Measurements from ENCODE around the gene CABYR. TPM values are rescaled to one million over a fixed set of nuclear protein-coding genes. Genes with fewer than 3 reads are reported as not detected.

CABYR gene
- polyA plus RNA-seq, 1 experiment, result 11.7 TPM

GRCh38 chr18:24094561-24094960 lies 44.3 kb upstream of the CABYR start:
- ChIA-PET CTCF (interaction anchor here (0.7 kb wide), 1 partner anchor 29 kb away, joined by 3 read pairs; no protein-coding TSS in a partner anchor), POLR2A (no interaction called here)
- no peak for TF ChIP-seq CTCF (IDR thresholded peaks at IDR 0.05; ENCODE audit: insufficient read depth, low read depth, low read length)
- Histone ChIP-seq H3K4me3 (ENCODE audit: low read depth, low read length) (no peak overlapping the region), H3K27me3 (ENCODE audit: control insufficient read depth, insufficient read depth, low read length) (no peaks in the 10 kb centered on the region), H3K36me3 (ENCODE audit: control insufficient read depth, insufficient read depth, low read length) (peaks cover 10% of the 10 kb centered on the region)
- DNase-seq (ENCODE audit: low read depth), result no peak

- no peak for TF ChIP-seq CTCF (IDR thresholded peaks at IDR 0.05; ENCODE audit: insufficient read depth, low read depth, low read length)
- Histone ChIP-seq H3K4me3 (ENCODE audit: low read depth, low read length) (no peak overlapping the region), H3K36me3 (ENCODE audit: control insufficient read depth, insufficient read depth, low read length) (peaks cover 9% of the 10 kb centered on the region), H3K27me3 (ENCODE audit: control insufficient read depth, insufficient read depth, low read length) (no peaks in the 10 kb centered on the region)
- ChIA-PET POLR2A (no interaction called here), CTCF (interaction anchor here (0.7 kb wide), 1 partner anchor 693 kb away, joined by 3 read pairs; no protein-coding TSS in a partner anchor)
- no peak for DNase-seq (ENCODE audit: low read depth)
Measured at GRCh38 chr18:24095976-24096375, 42.9 kb upstream of the CABYR start.

- Histone ChIP-seq H3K36me3 (ENCODE audit: control insufficient read depth, insufficient read depth, low read length) (peaks cover 11% of the 10 kb centered on the region), H3K4me3 (ENCODE audit: low read depth, low read length) (no peak overlapping the region), H3K27me3 (ENCODE audit: control insufficient read depth, insufficient read depth, low read length) (no peaks in the 10 kb centered on the region)
- POLR2A ChIA-PET, result no interaction called here
- TF ChIP-seq CTCF (IDR thresholded peaks at IDR 0.05; ENCODE audit: insufficient read depth, low read depth, low read length), result no peak
- CTCF ChIA-PET, result no interaction called here
- no peak for DNase-seq (ENCODE audit: low read depth)
Measured at GRCh38 chr18:24103320-24104021, 35.4 kb upstream of the CABYR start.

- CTCF ChIA-PET, result interaction anchor here (0.6 to 0.7 kb wide), 2 partner anchors 15 to 1175 kb away, joined by 4 to 5 read pairs; no protein-coding TSS in a partner anchor
- peaks cover 11% of the 10 kb centered on the region for H3K36me3 ChIP-seq (ENCODE audit: control insufficient read depth, insufficient read depth, low read length)
- DNase-seq (ENCODE audit: low read depth), result no peak
- no peak for TF ChIP-seq CTCF (IDR thresholded peaks at IDR 0.05; ENCODE audit: insufficient read depth, low read depth, low read length)
- POLR2A ChIA-PET, result no interaction called here
- H3K4me3 ChIP-seq (ENCODE audit: low read depth, low read length), result no peak overlapping the region
- no peaks in the 10 kb centered on the region for H3K27me3 ChIP-seq (ENCODE audit: control insufficient read depth, insufficient read depth, low read length)
Measured at GRCh38 chr18:24104486-24104885, 34.4 kb upstream of the CABYR start.

- H3K36me3 ChIP-seq (ENCODE audit: control insufficient read depth, insufficient read depth, low read length), result peaks cover 11% of the 10 kb centered on the region
- ChIA-PET CTCF (interaction anchor here (2.3 kb wide), 1 partner anchor 9 kb away, joined by 7 read pairs; no protein-coding TSS in a partner anchor), POLR2A (no interaction called here)
- no peak overlapping the region for H3K4me3 ChIP-seq (ENCODE audit: low read depth, low read length)
- no peak for DNase-seq (ENCODE audit: low read depth)
- no peaks in the 10 kb centered on the region for H3K27me3 ChIP-seq (ENCODE audit: control insufficient read depth, insufficient read depth, low read length)
- no peak for TF ChIP-seq CTCF (IDR thresholded peaks at IDR 0.05; ENCODE audit: insufficient read depth, low read depth, low read length)
Measured at GRCh38 chr18:24108641-24109040, 30.2 kb upstream of the CABYR start.

Data from BJ (cell line).